CD4-positive, alpha-beta T cell (primary cell): ENCODE results near the gene GPR62. TPM values are rescaled to one million over a fixed set of nuclear protein-coding genes. Genes with fewer than 3 reads are reported as not detected.
A peak's percentile ranks its signal among the peaks of the same experiment; 100 is the strongest.

Source experiments
- ATAC-seq: fragments of 200-7000 bp; cut with Tn5 transposase; one replicate; pipeline ENCODE4 v1.10.0; 2022; ENCODE audit warnings: mild to moderate bottlenecking; ENCODE audit not compliant: poor library complexity
- CTCF ChIA-PET: fragments of 350-600 bp; sonication (Branson Sonifier 250); formaldehyde crosslinking; loops from one replicate; lab custom pipeline; 2021; ENCODE audit warnings: antibody characterized with exemption, inconsistent platforms; lab: Charles Lee
- POLR2A ChIA-PET: fragments of 350-600 bp; sonication (Branson Sonifier 250); formaldehyde crosslinking; loops from one replicate; lab custom pipeline; 2021; ENCODE audit warnings: antibody characterized with exemption, inconsistent platforms; lab: Charles Lee
- DNase-seq, 14 experiments: peaks; one replicate each; pipeline ENCODE4 v3.0.0-alpha.2; 2013 to 2020; ENCODE audit warnings: mixed read lengths in 2 of 14
- H3K27ac ChIP-seq, 2 donors: one replicate each; pipeline versions ENCODE4 v1.5.1 to v1.7.0; 2013; ENCODE audit warnings: low read length in 2 of 2, low read depth in 1 of 2, mild to moderate bottlenecking in 1 of 2
- H3K27me3 ChIP-seq, 2 experiments: 1 replicate in 1 of 2; 2 replicates in 1 of 2; pipeline versions ENCODE4 v1.6.1 to v1.7.0; 2013; ENCODE audit warnings: low read length in 2 of 2, control low read depth in 1 of 2, mild to moderate bottlenecking in 1 of 2, moderate library complexity in 1 of 2; ENCODE audit not compliant: insufficient read depth in 2 of 2, control insufficient read depth in 1 of 2
- H3K36me3 ChIP-seq: one replicate; pipeline ENCODE4 v1.6.1; 2013; ENCODE audit warnings: low read length, control low read depth; ENCODE audit not compliant: insufficient read depth
- H3K4me1 ChIP-seq: one replicate; pipeline ENCODE4 v1.6.1; 2013; ENCODE audit warnings: low read length, control low read depth; ENCODE audit not compliant: insufficient read depth
- H3K4me3 ChIP-seq: one replicate; pipeline ENCODE4 v1.5.1; 2013; ENCODE audit warnings: mild to moderate bottlenecking, low read length, moderate library complexity
- H3K9me3 ChIP-seq, 2 experiments: 1 replicate in 1 of 2; 2 replicates in 1 of 2; pipeline versions ENCODE4 v1.6.1 to v1.7.0; 2013; ENCODE audit warnings: low read length in 2 of 2, mild to moderate bottlenecking in 2 of 2, control low read depth in 1 of 2, moderate library complexity in 1 of 2; ENCODE audit not compliant: control insufficient read depth in 1 of 2, insufficient read depth in 1 of 2
- H3K27ac Mint-ChIP-seq: one replicate; pipeline ENCODE4 v1.8.0; 2020; ENCODE audit warnings: mixed read lengths
- H3K27me3 Mint-ChIP-seq: one replicate; pipeline ENCODE4 v1.8.0; 2021; ENCODE audit warnings: mixed read lengths
- H3K36me3 Mint-ChIP-seq: one replicate; pipeline ENCODE4 v1.8.0; 2021; ENCODE audit warnings: low read depth, mixed read lengths
- H3K4me1 Mint-ChIP-seq: one replicate; pipeline ENCODE4 v1.8.0; 2021; ENCODE audit warnings: low read depth, mixed read lengths
- H3K4me3 Mint-ChIP-seq: one replicate; pipeline ENCODE4 v1.8.0; 2020; ENCODE audit warnings: mild to moderate bottlenecking, mixed read lengths
- H3K9me3 Mint-ChIP-seq: one replicate; pipeline ENCODE4 v1.8.0; 2020; ENCODE audit warnings: mixed read lengths
- CTCF ChIP-seq: fragments of 200-600 bp; IDR thresholded peaks from one replicate; pipeline ENCODE4 v1.8.0; 2022; ENCODE audit warnings: antibody characterized with exemption, mild to moderate bottlenecking
- intact Hi-C, 2 experiments: fragments of 100-400 bp; cut with DNase I in 1 of 2; cut with micrococcal nuclease in 1 of 2; formaldehyde crosslinking; loops; one replicate each; pipeline versions ENCODE4 v1.15.1 to v1.9.0; 2023 to 2025; cut with DNase I, micrococcal nuclease
- total RNA-seq, 174 experiments: library from RNA in 2 of 174; stranded (reverse) in 2 of 174; gene quantifications; one replicate each; pipeline ENCODE4 v1.2.3 and lab custom pipeline; 2021 to 2026

GPR62 gene
- total RNA-seq, 2 experiments from 2014 or later = not detected

- H3K4me3 ChIP-seq = no peak overlapping the region
- H3K27me3 ChIP-seq = no peaks in the 10 kb centered on the region
- Mint-ChIP-seq H3K4me1 (peaks cover 13% of the 10 kb centered on the region), H3K9me3 (no peaks in the 10 kb centered on the region), H3K36me3 (peaks cover 5% of the 10 kb centered on the region), H3K27me3 (no peaks in the 10 kb centered on the region), H3K27ac (no peak overlapping the region), H3K4me3 (no peak overlapping the region)
- intact Hi-C loops = loop anchor here in 1 of 2 experiments (10.0 kb wide), 1 partner anchor 562 kb away; the partner anchor contains the start of gene MANF
- H3K9me3 ChIP-seq = no peaks in the 10 kb centered on the region
- ChIA-PET CTCF (interaction anchor here (0.9 kb wide), 1 partner anchor 27 kb away, joined by 3 read pairs; the partner anchor contains the start of gene ABHD14B), POLR2A (no interaction called here)
- no peak for TF ChIP-seq CTCF
- H3K27ac ChIP-seq = no peak overlapping the region
- ATAC-seq (no peak), DNase-seq (no peak)
- H3K4me1 ChIP-seq = peaks cover 15% of the 10 kb centered on the region
- no peaks in the 10 kb centered on the region for H3K36me3 ChIP-seq
These were observed 8.4 kb upstream of the GPR62 start for GRCh38 chr3:51946796-51947195.

- ATAC-seq (no peak), DNase-seq (peak in 1 of 14 experiments; percentile 9)
- POLR2A ChIA-PET = no interaction called here
- CTCF ChIA-PET = no interaction called here
- no peak overlapping the region for H3K4me3 ChIP-seq
- no peaks in the 10 kb centered on the region for H3K9me3 ChIP-seq
- no peaks in the 10 kb centered on the region for H3K27me3 ChIP-seq
- intact Hi-C loops = loop anchor here in 1 of 2 experiments (10.0 kb wide), 1 partner anchor 563 kb away; the partner anchor contains the start of gene MANF
- Mint-ChIP-seq H3K4me3 (no peak overlapping the region), H3K27me3 (peaks cover 4% of the 10 kb centered on the region), H3K9me3 (no peaks in the 10 kb centered on the region), H3K4me1 (peaks cover 8% of the 10 kb centered on the region), H3K36me3 (no peaks in the 10 kb centered on the region), H3K27ac (no peak overlapping the region)
- no peaks in the 10 kb centered on the region for H3K36me3 ChIP-seq
- no peak for TF ChIP-seq CTCF
- H3K27ac ChIP-seq = no peak overlapping the region
- H3K4me1 ChIP-seq = peaks cover 12% of the 10 kb centered on the region
These were observed 7.8 kb upstream of the GPR62 start for GRCh38 chr3:51947215-51947900.

GRCh38 chr3:51948016-51948580 is 7.1 kb upstream of the GPR62 start:
- Histone ChIP-seq H3K27ac (no peak overlapping the region), H3K9me3 (no peaks in the 10 kb centered on the region), H3K27me3 (no peaks in the 10 kb centered on the region), H3K4me3 (no peak overlapping the region), H3K4me1 (peaks cover 5% of the 10 kb centered on the region), H3K36me3 (no peaks in the 10 kb centered on the region)
- no peak overlapping the region for H3K27ac Mint-ChIP-seq
- H3K9me3 Mint-ChIP-seq = no peaks in the 10 kb centered on the region
- CTCF ChIA-PET = no interaction called here
- no peak overlapping the region for H3K4me3 Mint-ChIP-seq
- H3K36me3 Mint-ChIP-seq = no peaks in the 10 kb centered on the region
- intact Hi-C loops = loop anchor here in 1 of 2 experiments (10.0 kb wide), 1 partner anchor 563 kb away; the partner anchor contains the start of gene MANF
- DNase-seq (no peak), ATAC-seq (no peak)
- no peak for TF ChIP-seq CTCF
- POLR2A ChIA-PET = no interaction called here
- H3K4me1 Mint-ChIP-seq = peaks cover under 1% of the 10 kb centered on the region
- H3K27me3 Mint-ChIP-seq = peaks cover 5% of the 10 kb centered on the region
